ENCODE results near the gene MERTK.
"Not testable (repeated sequence)": the region's sequence is repeated elsewhere in the genome, so short reads cannot be mapped to it uniquely, and the experiment has no call there.

The MERTK gene

DNA sequence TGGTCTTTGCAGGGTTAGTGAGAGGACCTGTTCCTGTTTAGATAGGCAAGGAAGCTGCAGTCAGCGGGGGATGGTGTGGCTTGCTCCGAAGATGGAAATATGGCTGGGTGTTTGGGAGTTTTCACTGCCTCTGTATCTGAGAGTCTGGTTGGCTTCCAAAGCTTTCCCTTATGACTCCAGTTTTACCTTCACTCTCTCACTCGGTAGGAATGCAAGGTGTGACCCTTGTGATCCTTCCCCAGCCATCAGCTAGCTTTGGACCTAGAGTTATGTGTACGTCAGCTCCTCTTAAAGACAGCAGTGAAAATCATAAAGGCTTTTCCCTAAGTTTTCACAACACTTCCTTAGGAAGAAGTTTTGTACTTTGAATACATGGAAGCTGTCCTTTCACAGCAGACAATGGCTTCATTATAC is 121.2 kb downstream of the MERTK start:
- DNase-seq = no peak

DNA sequence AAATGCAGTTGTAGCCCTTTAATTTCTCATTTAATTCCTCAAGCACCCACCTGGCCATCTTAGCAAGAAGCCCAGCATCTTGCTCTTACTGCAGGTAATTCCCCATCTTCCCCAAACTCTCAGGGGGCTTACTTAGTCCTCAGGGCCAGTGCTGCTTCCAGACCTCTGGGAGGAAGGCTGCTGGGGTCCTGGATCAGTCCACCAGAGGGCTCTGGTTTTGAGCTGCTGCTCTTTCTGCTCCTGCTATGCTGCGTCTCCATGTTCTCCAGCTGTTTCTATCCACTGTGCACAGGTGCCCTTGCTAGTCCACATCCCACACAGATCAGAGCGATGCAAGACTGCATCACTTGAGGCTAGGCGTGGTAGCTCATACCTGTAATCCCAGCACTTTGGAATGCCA is 122.2 kb downstream of the MERTK start:
- DNase-seq = peak in 1 of 2 experiments; percentile 6

DNA sequence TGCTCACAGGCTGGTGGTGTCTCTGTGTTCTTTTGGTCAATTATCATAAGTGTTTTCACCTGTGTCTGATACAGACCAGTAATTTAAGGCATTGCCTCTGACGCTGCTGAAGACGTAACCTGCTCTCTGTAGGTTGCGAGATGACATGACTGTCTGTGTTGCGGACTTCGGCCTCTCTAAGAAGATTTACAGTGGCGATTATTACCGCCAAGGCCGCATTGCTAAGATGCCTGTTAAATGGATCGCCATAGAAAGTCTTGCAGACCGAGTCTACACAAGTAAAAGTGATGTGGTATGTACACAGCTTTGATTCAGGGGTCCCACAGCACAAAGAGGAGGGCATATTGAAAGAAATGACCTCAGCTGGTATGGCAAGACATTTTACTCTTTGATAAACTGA is 122.9 kb downstream of the MERTK start:
- no peak for DNase-seq

DNA sequence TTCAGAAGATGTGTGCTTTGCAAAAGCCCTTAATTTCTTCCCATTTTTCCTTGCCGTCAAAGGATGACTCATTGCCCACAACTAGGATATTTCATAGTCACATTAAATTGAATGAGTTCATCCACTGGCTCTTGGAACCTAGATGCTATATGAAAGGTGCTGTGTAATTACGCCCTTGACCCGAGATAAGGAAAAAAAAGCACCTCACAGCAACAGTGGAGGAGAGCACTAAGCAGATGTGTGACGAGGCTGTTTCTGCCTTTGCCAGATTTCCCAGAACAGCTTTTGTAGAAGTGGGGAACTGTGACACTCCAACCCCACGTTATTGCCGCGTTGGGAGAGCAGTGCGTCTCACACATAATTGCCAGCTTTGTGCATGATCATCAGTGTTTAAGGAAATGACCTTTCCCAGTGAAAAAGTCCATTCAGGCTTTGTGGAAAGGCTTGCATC is 123.4 kb downstream of the MERTK start:
- DNase-seq = no peak

DNA sequence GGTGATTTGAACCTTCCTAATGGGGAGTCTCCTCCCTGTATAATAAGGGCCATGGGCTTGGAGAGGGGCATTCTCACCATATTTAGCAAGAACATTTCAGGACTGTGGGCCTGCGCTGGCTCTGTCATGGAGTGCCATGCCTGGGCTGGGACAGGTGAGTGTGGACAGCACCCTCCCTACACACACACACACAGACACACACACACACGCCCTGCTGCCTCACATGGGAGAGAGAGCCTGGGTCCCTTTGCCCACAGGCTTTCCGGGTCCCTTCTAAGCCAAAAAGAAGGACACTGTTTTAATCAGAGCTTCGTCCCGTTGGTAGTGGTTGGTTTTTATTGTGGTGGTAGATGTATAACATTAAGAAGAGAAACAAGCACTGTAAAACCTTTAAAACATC is 125.3 kb downstream of the MERTK start:
- no peak for DNase-seq

DNA sequence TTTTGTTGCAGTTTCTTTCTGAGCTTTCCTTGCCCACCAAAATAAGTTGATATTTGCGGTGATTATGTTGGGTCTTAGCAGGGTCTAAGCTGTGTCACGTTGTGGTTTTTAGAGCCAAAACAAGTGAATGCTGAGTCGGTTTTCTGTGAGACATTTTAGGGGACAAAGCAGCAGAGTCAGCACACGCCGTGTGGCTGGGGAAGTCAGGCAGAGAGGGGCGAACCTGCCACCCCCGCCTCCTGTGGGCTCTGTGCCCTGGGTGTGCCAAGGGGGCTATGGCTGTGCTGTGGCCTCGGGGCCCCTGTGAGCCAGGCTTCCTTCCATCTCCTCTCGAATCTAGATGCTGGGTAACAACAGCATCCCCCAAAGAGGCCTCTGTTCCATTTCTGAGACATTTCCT is 125.8 kb downstream of the MERTK start:
- DNase-seq = no peak

DNA sequence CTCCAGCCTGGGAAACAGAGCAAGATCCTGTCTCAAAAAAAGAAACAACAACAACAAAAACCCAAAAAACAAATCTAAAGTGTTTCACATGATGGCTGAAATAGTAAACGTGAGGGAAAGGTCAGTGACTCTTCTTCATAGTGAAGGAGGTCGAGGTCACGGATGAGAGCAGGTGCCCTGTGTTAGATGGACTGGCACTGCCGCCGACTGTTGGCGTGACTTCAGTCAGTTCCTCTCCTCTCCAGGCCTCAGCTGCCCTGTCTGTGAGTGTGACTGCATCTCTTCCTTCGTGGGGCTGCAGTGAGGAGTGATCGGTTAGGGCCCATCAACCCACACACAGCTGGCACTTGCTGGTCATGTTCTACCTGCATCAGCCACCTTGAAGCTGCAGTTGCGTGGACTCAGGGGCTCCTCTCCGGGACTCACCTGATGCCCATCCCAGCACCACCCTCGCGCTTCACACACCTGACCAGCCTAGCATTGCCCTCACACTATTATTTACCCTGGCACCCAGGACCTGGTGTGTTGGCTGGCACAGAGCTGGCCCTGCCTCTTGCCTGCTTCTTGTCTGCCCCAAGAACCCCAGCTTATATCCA is 126.6 kb downstream of the MERTK start:
- no peak for DNase-seq

DNA sequence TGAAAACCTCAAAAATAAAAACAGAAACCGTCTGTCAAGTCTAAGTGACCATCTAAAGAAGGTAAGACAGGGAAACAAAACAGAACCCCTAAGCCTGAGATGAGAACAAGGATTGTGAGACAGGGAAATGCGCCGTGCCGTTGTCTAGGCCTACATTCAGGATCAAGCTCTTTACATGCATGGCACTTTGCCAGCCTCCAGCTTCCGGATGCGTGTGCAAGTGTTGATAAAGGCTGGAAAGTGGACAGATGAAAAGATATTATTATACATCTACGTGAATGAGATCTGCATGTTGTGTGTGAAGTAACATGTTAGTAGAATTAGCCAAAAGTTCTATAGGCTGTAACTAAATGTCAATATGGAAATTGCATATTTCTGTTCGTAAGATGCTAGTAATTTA is 128.1 kb downstream of the MERTK start:
- DNase-seq = no peak

DNA sequence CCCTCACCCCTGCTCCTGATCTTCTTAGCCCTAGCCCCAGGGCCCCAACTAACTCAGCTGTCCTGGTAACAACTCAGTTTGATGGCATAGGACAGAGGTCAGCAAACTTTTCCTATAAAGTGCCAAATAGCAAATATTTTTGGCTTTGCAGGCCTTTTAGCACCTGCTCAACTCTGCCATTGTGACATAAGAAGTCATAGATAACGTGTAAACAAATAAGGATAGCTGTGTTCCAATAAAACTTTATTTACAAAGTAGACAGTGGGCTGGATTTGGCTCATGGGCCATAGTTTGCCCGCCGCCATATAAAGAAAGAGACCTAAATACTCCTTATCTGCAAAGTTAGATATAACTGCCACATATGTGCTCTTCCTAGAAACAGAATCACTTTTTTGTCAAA is 129.4 kb downstream of the MERTK start:
- no peak for DNase-seq

DNA sequence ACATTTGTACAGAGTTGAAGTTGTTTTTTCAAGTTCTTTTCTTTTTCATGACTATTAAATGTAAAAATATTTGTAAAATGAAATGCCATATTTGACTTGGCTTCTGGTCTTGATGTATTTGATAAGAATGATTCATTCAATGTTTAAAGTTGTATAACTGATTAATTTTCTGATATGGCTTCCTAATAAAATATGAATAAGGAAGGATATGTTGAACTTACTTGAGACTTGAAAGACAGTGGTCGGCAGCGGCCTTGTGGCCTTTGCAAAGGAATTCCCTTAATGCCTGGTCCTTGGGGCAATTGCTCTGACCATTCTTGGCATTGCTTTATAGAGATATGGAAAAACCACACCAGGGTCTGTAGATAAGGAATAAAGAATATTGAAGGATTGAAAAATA is 130.8 kb downstream of the MERTK start:
- no peak for DNase-seq

DNA sequence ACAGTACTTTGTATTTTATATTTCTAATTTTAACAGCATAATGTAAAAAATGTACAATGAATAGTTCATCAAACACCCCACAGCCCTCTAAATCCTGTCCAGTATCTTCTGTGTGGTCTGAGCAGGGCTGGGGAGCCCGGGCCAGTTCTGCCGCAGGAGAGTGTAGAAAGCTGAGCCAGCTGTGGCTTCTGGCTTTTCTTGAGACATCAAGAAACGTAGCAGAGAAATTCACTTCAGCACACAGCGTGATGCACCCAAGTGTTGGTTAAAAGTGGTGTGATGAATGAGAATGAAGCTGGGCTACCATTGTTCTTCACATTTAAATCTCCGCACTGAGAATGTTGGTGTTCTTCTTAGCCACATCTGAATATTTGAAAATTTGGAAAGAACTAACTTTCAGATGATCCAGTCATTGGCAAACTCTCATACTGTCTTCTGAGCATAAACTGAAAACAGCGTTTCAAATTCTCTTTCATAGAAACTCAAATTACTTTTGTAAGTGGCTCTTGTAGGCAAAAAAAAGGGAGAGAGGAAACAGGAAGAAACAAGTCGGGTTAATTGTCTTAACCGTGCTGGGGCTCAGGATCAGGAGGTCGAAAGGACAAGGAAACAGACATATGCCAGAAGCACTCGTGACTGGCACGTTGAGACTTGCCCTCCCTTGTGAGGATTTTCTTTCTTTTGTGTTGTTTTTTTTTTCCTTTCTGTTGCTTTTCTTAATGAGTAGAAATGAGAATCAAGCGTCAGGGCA is 133.2 kb downstream of the MERTK start:
- DNase-seq = peak; percentile 92 to 93

DNA sequence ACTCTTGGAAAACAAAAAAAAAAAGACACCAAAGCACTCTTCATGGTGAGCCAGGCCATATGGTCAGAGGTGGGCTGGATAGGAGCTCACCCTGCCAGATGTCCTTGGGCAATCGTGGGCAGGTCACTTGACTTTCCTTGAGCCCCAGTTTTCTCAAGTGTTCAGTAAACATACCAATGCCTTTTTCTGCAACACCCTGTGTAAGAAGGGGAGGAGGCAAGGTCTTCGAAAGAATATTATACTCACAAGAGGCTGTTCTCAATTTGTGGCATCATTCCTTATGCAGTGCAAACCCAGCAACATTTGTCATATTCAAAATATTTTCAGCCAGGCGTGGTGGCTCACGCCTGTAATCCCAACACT is 133.8 kb downstream of the MERTK start:
- DNase-seq = peak; percentile 92 to 93

DNA sequence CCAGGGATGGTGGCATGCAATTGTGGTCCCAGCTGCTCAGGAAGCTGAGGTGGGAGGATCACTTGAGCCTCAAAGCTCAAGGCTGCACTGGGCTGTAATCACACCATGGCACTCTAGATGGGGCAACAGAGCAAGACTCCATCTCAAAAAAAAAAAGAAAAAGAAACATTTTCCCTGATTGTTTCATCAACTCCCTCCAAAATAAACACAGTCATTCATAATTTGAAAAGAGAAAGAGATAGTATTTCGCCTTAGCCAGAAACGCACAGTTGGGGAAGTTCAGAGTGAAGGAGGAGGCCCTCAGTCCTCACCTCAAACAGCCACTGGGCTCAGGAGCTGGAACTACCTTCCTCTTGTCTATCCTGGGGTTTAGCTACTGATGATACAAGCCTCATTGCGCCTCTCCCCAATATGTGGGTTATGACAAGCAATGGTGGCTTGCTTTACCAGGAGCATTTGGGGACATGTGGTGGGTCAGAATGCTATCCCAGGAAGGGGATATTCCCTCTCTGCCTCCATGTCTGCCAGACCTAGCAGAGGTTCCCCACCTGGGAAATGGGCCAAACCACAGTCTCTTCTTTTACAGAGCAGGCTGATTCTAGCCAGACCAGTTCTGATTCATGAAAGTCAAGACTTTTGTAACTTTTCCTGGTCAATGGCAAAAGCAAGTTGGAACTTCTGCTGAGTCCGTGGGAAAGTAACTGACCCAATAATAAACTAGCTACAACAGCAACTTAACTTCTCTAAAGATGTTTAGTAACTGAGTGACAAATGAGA is 134.5 kb downstream of the MERTK start:
- peak in 1 of 2 experiments; percentile 47 for DNase-seq

DNA sequence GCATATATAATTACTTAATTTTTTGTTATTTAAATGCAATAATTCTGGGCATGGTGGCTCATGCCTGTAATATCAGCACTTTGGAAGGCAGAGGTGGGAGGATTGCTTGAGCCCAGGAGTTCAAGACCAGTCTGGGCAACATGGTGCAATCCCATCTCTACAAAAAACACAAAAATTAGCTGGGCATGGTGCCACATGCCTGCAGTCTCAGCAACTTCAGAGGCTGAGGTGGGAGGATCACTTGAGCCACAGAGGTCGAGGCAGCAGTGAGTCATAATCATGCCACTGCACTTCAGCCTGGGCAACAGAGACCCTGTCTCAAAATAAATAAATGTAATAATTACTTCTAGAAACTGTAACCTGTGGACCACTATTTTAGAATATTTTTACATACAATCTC is 135.2 kb downstream of the MERTK start:
- no peak for DNase-seq

DNA sequence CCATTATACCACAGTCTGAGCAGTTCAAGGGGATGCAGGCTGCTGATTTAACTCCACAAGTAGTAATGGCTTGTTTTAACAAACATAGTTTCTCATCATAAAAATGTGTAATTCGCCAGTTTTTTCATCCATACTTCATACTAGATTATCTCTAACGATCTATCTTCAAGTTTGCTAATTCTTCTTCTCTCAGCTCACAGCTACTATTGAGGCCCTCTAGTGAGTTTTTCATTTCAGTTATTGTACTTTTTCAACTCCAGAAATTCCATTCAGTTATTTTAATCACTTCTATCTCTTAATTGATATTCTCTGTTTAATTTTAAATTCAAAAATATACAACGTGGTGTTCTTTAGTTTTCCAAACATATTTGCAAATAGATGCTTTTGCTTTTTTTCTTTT is 136.5 kb downstream of the MERTK start:
- DNase-seq = no peak

DNA sequence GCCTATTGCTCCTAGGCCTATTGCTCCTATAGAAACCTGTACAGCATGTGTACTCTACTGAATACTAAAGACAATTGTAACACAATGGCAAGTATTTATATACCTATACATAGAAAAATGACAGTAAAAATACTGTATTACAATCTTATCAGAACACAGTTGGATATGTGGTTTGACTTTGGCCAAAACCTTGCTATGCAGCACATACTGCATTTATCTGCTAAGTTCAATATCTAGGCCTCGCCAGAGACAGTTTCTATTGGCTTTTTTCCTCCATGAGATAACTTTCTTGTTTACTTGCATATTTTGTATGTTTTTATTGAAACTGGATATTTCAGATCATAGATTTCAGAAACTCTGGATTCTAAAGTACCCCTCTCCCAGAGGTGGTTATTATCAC is 137.4 kb downstream of the MERTK start:
- no peak for DNase-seq

DNA sequence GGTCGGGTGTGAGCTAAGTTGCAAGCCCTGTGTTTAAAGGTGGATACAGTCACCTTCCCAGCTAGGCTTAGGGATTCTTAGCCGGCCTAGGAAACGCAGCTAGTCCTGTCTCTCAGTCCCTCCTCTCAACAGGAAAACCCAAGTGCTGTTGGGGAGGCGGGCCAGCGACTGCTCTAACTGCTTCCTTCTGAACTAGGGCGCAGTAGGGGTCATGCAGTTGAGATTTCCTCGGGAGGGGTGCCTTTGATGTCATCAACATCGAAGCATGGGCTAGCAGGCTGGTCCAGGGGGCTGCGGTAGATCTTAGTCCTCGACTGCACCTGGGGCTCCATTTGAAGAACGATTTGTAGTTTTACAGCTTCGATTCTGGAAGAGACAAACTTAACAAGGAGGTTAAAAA is 141.1 kb downstream of the MERTK start:
- not testable (repeated sequence) for DNase-seq

DNA sequence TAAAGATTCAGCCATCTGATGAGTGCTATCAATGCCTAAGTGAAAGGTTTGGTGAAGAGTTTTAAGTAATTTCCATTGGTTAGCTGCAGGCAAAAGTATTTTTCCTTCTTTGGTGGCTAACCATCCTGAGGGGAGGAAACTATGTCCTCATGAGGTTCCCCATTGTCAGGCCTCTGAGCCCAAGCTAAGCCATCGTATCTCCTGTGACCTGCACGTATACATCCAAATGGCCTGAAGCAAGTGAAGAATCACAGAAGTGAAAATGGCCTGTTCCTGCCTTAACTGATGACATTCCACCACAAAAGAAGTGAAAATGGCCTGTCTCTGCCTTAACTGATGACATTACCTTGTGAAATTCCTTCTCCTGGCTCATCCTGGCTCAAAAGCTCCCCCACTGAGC is 141.7 kb downstream of the MERTK start:
- DNase-seq = not testable (repeated sequence)

DNA sequence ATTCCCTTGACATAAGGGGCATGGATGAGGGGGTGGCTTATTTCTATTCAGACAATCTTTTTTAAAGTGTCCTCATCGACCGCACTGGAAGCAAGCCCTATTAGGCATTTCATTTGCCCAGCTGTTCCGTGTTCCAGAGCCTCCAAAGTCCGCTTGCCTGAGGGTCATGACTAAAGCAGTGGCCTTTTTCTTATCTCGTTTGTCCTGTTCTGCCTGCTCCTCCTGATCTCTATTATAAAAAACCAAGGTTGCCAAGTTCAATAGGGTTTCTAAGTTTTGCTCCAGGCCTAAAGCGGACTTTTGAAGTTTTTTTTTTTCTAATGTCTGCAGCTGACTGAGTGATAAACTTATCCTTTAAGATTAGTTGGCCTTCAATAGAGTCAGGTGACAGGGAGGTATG is 143.1 kb downstream of the MERTK start:
- DNase-seq = not testable (repeated sequence)

DNA sequence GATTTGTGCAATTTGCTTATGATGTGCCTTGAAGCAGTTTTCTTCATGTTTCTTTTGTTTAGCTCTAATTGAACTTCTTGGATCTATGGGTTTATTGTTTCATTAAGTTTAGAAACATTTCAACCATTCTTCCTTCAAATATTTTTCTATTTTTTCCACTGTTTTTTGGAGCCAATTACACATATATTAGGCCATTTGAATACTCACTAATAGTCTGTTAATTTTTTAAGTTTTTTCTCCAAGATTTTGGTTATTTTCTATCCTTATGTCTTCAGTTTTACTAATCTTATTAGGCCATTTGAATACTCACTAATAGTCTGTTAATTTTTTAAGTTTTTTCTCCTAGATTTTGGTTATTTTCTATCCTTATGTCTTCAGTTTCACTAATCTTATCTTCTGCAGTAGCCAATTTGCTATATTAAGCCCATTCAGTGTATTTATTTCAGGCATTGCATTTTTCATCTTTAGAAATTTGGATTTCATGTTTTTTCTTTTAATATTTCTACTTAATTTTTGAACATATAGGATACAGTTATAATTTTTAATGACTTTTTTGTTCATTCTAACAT is 147.1 kb downstream of the MERTK start:
- DNase-seq = no peak

DNA sequence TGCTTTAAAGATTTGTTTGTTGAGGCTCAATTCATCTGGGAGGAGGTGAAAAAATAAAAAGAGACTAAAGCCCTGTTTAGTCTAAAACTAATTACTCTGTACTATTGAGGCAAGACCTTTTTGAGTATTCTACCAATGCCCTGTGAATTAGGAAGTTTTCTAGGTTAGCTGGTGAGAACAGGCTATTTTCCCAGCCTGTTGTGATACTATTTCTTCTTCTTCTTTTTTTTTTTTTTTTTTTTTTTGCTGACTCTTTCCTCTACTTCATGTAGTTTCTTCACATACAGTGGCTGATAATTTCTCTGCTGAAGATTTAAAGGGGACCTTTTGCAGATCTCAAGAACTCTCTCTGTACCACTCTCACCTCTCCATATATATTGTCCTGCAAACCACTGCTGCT is 147.8 kb downstream of the MERTK start:
- DNase-seq = no peak

DNA sequence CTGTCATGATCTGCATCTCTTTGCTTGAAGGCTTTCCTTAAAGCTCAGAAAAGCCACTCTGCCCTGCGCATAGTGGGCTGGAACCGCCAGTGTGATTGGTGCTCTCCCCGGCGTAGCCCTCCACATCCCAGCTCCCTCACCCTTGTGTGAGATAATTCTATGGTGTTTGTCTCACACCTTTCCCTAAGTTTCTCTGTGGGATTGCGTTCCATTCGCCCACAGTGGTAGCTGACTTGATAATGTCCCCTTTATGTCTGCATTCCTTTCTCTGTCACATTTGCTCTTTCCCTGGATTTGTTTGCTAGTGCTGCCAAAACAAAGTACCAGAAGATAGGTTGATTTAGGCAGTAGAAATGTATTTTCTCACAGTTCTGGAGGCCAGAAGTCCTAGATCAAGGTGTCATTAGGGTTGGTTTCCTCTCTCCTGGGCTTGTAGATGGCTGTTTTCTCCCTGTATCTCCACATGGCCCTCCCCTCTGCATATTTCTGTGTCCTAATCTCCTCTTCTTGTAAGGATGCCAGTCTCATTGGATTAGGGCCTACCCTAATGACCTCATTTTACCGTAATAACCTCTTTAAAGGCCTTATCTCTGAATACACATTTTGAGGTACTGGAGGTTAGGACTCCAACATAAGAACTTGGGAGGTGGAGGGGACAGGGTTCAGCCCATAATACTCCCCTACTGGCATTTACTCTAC is 149.3 kb downstream of the MERTK start:
- DNase-seq = peak in 1 of 2 experiments; percentile 28

DNA sequence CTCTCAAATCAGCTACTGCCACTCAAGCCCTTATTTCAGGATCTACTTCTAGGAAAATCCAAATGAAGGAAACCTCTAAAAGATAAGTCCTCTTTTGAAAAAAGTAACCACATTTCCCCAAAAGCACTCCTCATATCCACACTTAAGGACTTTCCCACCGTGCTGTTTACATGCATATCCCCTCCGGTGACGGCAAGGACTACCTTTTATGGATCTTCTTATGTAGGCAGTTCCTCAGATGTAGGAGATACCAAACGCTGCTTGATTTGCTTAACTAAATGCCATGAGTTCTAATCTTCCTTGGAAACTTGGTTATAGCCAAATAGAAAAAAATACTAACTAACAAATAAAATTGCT is 149.8 kb downstream of the MERTK start:
- DNase-seq = no peak

Measured in NCI-H524 (cell line).